Activated CD4-positive, CD25-positive, alpha-beta regulatory T cell treated with anti-CD3 and anti-CD28 coated beads, Interleukin-2, amount 50 U/mL, for 24 hours (primary cell): ENCODE data around the gene ELAVL4.

ENCODE experiments used
- ATAC-seq, 2 donors: fragments of 150-1000 bp; cut with Tn5 transposase; one replicate each; pipeline ENCODE4 v1.10.0; 2021; ENCODE audit warnings: mild to moderate bottlenecking in 1 of 2, moderate library complexity in 1 of 2

Gene ELAVL4

DNA sequence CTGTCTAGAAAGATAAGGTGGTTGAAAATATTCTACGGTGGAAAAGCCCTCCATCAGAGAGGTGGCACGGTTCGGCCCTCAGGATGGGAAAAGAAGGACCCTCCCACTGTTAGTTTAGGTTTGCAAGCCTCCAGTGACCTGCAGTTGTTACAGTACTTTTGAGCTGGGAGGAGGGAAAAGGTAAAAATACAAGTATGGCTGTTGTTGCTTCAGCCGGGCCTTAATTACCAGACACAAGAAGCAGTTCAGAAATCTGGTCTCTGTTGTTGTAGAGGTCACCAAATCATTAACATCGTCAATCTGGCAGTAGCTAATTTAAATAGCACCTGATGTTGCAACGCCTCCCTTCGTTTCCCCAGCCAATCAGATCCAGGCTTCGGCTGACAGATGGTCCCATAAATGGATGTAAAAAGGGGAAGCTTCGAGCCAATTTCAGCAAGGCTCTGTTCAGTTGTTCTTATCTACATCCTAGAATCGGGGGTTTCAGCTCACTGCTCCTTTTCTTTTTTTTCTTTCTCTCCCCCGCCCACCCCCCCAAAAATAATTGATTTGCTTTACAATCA lies at the start of gene ELAVL4:
Gene ELAVL4, plus strand, starts transcription at position 424 of the 563 bp plus-strand sequence. CDS start 270 bp downstream, outside the sequence.
- ATAC-seq = no peak

DNA sequence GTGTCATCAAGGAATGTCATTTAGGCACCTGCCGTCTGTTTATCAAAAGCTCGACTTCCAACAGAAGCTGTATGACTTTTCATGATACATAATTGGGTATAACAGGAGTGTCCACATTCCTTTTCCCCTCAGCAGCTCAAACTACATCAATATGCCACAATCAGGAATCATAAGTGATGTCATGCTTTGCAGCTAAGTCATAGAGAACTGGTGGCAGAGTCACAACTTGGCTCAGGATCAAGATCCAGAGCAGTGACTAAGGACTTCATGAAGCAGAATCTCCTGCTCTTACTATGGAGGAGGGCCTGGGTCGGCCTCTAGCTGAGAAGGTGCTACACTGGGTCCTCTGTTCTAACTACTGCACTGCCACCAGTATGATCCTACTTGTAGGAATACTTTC lies 48.4 kb upstream of the ELAVL4 start:
- ATAC-seq = no peak

DNA sequence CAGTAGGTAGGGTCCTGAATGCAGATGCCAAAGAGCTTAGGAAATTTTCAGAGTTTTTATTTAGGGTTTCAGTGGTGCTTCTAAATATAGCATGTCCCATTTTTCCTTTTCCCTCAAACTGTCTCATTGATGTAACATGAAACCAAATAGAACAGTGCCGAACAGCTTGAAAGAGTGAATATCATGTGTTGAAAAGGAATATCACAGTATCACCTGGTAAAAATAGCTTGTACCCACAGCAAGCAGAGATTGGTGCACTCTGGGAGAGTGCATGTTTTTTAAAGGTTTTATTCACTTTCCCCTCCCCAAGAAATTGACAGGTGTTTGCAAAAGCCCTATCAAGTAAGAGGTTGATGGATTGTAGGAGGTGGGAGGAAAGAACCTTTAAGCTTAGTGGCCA lies 41.9 kb upstream of the ELAVL4 start:
- no peak for ATAC-seq

DNA sequence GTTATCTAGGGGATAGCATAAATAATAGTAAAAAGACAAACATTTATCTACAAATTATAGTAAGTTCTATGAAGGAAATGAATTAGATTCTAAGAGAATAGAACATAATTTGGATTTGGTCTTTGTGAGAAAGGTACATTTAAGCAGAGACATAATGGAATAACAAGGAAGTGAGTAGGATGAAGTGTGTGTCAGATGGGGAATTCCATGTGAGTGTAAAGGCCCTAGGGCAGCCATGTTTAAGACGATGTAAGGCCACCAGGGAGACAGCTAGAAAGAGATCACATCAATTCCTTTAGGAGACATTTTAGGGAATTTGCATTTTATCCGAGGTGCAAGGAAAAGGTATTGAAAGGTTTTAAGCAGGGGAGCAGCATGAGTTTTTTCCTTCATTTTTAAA lies 33.8 kb upstream of the ELAVL4 start:
- no peak for ATAC-seq

DNA sequence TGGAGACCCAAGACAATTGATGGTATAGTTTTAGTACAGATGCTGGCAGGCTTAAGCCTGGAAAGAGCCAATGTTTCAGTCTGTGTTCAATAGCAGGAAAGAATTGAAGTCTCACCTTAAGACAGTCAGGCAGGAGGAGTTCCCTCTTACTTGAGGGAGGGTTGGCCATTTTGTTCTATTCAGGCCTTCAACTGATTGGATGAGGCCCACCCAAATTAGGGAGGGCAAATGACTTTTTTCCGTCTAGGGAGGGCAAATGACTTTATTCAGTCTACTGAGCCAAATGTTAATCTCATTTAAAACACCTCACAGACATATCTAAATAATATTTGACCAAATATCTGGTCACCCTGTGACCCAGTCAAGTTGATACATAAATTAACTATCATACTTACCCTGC lies 31.4 kb upstream of the ELAVL4 start:
- no peak for ATAC-seq

DNA sequence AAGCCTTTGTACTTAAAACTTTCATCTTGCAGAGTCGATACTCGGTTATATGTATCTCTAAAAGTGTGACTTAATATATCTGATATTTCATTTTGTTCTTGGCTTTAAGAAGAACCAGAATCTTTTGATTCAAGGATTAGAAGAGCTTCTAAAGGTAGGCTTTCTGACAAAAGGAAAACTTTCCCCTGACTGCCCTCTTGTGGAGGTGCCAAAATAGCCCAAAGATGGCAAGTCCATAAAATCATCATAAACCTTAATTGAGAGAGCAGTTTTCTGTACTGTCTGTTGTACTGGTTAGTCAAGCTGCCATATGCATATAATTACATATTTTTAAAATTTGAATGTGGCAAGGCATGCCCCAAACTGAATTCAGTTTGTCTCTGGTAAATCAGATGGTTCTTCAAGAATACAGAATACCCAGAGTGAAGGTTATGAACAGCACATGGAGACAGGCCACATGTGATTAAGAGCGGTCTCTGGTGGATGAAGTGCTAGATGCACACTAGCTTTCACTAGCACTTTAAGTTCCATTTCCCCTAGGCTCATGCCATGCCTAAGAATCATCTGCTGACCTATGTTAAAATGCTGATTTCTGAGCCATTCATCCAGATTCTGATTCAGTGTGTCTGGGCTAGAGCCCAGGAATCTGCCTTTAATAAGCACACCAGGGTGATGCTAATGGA lies 27.7 kb upstream of the ELAVL4 start:
- no peak for ATAC-seq

DNA sequence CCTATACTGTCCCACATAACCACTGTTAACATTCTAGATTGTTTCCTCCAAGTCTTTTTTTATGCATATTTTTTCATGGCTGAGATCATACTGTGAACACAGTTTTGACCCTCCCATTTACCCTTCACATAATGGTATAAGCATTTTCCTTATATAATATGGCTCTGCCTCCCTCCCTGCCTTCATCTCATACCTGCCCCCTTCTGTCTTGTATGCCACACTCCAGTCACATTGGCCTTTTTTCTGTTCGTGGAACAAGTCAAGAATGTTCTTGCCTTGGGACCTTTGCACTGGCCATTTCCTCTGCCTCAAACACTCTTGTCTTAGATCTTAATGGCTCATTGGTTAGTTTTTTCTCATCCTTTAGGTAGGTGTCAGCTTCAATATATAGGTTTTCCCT lies 24.3 kb upstream of the ELAVL4 start:
- ATAC-seq = no peak

DNA sequence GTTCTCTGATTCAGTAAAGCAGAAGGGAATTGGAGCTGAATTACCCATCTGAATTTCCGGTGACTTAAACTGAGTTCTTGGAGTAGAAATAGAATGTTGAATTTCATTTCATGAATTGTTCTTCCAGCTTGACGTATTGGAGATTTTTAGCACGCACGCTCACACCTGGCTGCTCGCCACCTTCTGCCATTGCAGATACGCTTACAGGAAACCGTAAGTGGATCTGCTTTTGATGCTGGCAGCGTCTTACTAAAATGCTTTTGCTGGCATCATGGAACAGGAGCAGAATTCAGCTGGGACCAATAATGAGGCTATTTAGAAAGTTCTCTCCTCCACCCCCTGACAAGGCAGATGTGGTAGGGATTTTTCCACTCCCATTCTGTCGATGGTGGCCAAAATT lies 17.7 kb upstream of the ELAVL4 start:
- ATAC-seq = no peak

DNA sequence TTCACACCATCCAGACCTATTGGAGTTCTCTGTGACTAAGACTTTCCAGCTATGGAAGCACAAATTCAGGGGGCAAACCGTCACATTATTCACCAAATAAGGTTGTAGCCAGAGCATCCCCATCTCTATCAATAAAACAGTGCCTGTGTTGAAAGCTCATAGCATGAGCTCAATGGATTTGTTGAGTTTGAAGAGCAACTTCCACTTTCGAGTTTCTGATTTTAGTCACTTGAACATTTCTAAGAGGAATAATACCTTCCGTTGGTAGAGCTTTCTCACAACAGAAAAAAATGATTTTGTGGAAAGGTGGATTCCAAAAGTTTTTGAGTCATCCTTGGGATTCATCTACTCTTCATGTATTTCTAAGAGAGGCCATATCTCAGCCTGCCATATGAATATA lies 13.0 kb upstream of the ELAVL4 start:
- no peak for ATAC-seq

DNA sequence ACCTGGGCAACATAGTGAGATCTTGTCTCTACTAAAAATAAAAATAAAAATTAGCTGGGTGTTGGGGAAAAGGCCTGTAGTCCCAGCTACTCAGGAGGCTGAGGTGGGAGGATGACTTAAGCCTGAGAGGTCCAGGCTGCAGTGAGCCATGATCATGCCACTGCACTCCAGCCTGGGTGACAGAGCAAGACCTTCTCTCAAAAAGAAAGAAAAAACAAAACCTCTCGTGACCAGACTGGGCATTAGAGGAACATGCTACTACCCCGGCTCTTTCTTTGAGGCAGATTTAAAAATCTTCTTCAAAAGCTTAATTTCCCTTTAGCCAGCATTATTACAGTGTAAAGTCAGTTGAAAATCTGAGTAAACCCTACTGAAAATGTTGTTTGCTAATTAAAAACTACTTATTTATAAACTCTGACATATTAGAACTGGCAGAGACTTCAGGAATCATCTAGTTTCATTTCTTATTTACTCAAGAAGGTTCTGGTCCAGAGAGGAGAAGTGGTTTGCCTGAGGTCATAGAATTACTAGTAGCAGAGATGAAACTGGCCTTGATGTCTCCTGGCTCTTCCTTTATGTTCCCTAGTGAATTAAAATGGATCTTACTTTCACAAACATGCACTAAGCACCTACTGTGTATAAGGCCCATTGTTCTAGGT lies 11.6 kb upstream of the ELAVL4 start:
- ATAC-seq = no peak

DNA sequence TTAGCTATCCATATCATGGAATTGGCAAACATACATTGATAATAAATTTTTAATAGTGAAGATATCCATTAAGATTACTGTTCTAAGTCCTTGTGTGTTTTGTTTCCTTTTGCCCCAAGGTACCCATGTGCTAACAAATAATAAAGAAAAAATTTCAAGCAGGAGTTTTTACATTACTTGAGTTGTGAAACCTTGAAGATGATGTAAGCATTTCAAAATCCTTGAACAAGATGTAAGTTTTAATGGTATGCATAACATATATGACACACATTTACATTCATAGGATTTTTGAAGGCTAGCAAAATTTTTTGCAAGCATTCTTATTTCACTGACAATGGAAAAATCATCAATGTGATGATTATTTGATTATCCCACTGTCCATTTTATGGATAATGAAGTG lies 10.9 kb upstream of the ELAVL4 start:
- ATAC-seq = no peak

DNA sequence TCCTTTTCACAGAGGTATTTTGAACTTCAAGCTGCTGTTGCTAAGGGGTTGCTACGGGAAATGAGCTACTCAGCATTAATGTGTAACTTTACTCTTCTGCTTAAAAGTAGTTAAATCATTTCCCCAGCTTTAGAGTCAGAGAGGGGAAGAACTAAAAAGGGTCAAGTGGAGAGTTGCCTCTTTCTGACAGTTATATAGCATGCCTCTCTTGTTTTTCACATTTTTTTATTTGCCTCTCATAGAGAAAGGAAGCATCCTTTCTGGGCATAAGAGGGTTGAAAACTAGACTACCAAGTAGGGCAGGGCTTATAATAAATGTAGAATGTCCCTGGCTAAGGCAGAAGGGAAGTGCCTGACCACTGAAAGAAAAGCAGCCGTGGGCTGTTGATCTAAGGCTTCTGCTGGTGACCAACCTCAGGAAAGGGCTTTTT lies 10.1 kb upstream of the ELAVL4 start:
- no peak for ATAC-seq

DNA sequence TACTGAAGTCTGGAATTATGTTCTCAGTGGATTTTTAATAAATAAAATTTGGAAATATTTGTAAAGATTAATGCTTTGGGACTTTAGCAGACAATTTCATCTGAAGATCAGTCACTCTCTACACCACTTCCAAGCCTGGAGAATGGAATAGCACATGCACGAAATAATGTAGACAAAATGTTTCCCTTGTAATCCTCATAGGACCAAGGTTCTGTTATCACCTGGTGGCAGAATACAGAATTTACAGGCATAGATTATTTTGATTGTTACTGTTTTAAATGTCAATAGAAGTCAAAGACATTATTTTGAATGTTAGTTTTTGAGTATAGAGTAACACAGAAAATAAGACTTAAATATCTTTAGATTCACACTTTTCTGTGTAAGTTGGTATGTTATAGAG lies 9.1 kb upstream of the ELAVL4 start:
- ATAC-seq = no peak

DNA sequence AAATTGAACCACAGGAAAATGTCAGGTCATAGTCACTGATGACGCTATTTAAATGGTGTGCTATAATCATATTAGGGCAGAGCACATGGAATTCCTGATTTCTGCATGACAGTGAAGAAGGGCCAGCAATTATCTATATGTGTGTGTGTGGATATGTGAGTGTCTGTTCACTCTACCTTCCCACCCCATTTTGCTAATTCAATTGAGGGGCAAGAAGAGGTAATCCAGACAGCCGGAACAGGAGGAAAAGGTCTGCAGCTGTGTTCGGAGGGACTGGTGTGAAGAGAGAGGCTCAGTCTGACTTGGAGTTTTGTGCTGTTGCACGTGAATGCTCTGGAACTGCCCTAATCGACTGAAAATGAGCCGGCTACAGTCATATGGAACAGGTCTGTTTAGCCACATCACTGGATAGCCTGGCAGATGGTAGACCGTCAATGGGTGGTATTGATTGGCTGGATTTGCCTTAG lies 5.1 kb upstream of the ELAVL4 start:
- ATAC-seq = no peak

DNA sequence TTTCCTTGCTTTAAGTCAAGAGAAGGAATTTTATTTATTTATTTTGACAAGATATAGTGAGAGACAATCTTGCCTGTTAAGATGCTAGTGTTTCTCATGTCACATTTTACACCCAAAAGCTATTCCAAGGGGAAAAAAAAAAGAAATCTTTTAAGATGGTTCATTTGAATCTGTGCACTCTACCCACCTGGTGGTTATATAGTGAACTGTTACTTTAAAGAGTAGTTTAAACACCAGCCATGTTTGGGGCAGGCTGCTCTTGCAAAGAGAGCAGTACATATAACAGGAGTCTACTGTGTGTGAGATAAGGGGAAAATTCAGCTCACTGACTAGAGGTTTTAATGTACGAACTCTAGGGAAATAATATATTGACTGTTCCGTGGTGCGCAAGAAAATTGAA lies 3.3 kb upstream of the ELAVL4 start:
- no peak for ATAC-seq

DNA sequence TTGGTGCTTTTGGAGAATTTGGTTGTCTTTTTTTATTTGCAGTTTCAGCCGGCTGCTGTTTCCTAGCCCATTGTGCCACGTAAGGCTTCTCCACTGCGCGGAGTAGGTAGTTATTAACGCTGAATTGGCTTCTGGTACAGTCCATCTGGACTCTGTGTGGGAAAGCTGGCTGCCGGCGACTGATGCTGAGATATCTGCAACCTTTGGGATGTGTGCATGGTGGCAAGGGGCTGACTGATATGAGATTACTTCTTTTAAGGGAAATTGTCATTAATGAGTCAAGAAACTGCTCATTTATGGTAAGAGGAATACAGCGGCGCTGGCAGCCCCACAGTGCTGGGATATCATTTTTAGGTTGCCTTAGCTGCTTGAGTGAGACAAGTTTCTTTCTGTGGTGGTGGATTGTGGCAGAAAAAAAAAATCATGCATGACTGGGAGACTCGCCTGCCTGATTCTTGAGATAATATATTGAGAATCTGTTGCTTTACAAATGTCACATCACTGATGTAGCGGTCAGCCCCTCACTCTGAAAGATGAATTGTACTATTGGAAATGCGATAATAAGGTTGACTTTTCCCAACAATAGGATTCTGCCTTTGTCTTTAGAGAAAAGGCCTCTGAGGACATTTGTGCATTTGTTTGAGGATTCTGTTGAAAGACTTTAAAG lies 2.5 kb upstream of the ELAVL4 start:
- ATAC-seq = no peak

DNA sequence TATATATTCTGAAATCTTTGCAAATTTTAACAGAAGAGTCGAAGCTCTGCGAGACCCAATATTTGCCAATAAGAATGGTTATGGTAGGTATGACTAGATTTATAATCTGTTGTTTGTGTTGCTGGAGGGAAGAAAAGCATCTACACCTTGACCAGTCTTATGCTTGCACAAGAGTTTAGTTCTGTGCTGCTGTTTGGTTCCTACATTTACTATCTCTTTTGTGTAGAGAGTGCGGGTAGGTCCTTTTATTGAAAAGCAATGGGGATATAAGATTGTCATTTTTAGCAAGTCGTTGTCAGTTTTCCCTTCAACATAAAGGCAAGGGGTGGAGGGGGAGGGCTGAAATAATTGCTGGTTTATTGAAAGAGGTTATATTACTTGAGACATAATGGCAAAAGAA lies 396 bp downstream of the ELAVL4 start:
- ATAC-seq = no peak

DNA sequence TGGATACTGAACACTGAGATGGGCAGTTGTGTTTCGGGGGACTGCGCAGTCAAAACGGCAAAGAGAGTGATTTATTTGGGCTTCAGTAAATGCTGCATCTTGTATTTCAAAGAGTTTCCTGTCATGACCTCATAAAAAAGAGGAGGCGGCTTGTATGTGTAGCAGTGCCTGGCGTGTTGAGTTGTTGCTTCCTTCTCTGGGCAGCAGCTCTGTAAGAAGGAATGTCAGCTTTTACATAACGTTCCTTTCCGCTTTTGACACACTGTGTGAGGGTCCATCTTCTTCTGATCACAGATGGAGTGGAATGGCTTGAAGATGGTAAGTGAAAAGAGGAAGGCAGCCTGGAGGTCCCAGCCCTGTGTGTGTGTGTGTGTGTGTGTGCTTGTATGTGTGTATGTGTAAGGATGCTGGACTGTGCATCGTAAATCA lies 941 bp downstream of the ELAVL4 start:
- no peak for ATAC-seq

DNA sequence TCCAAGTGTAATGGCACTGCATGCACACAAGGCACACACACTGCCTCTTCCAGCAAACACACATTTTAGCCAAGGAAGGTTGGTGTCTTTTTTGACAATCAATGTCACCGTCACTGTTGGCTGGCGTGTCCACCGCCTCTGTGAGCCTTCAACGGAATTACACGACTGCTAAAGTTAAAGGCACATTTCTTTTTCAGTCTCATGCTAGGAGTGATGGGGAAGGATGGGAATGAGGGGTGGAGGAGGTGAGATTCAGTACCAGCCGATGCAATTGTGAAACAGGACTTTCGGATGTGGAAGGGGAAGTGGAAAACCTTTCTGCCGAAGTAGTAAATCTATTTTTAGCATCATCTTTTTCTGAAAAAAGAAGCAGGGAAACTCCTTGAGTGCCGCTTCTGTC lies 1.4 kb downstream of the ELAVL4 start:
- no peak for ATAC-seq

DNA sequence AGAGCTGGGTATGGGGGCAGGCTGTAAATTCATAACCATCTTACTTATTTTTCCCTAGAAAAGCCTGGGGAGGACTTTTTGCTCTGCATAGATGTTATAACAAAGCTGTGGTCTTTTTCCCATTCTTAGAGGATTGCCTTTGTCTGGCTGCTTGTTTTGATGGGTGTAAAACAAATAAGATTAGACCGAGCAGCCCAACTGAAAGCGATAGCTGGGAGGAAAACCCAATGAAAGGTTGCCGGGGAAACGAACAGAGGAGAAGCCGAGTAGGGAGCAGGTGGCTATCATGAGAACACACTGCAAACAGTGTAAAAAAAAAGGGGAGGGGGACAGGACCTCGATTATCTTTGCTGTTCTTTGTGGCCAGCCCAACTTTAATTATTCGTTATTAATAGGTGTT lies 1.9 kb downstream of the ELAVL4 start:
- ATAC-seq = no peak

DNA sequence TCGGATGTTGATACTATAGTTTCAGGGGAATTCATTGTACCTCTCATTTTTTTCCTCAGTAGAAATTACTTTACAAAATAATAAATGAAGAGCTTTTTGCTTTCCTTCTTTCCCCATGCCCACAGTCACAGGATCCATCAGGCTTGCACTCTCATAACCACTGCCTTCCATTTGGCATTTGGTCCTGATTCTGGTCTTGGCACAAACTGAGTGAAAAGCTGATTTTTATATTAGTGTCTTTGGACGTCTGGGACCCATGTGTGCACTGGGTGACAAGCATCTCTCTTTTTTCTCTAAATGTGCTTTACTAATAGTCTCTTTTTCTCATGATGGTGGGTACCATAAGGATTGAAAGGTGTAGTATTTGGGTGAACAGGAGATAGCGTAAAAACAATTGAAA lies 2.8 kb downstream of the ELAVL4 start:
- no peak for ATAC-seq

DNA sequence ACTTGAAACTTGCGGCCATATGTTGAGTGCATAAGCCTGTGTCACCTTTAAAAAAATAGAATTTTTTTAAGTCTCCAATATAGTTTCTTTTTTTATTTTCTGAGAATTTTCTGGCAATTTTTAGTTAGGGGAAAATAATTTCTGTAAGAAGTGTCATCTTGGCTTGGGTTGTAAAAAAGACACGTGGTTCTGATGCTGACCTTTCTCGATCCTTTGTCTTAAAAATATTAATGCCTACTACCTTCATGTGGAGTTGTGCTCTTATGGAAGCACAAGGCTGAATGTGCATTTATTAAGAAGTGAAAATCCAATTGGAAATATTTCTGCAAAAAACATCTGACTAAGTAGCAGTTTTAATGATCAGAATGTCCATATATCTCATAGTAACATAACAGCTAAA lies 3.5 kb downstream of the ELAVL4 start:
- no peak for ATAC-seq

DNA sequence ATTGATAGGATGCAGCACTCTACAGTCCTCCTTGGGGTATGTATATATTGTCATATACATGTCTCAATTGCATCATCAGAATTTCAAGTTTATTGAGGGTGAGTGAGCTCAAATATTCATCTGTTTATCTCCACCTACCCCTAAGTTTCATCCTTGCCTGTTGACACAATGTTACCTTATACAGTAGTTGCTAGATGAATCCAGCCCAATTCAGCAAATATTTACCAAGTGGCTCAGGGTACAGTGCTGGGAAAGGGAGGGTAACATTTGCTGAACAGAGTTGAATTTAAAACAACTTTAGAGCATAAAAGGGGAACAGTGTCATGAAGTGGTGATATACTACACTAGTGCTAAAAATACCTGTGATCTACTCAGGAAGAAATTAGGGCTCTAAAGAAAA lies 14.4 kb downstream of the ELAVL4 start:
- ATAC-seq = no peak
